Activated naive CD4-positive, alpha-beta T cell treated with anti-CD3 and anti-CD28 coated beads, Interleukin-2, amount 50 U/mL, for 72 hours (primary cell): ENCODE data around the gene PCBP3. TPM values are rescaled to one million over a fixed set of nuclear protein-coding genes. Genes with fewer than 3 reads are reported as not detected.
A peak's percentile ranks its signal among the peaks of the same experiment; 100 is the strongest.
"Not testable (repeated sequence)": the region's sequence is repeated elsewhere in the genome, so short reads cannot be mapped to it uniquely, and the experiment has no call there.

ENCODE experiments used
- ATAC-seq, 2 donors: fragments of 150-1000 bp; cut with Tn5 transposase; 2 replicates each; pipeline ENCODE4 v1.10.0; 2021; ENCODE audit warnings: mild to moderate bottlenecking in 2 of 2, moderate library complexity in 2 of 2
- DNase-seq, 2 donors: peaks; one replicate each; pipeline ENCODE4 v3.0.0; 2021 to 2022; ENCODE audit warnings: low spot score in 2 of 2
- H3K27ac Mint-ChIP-seq, 2 donors: one replicate each; pipeline ENCODE4 v1.8.0; 2022; ENCODE audit warnings: mild to moderate bottlenecking in 2 of 2, mixed read lengths in 2 of 2
- H3K36me3 Mint-ChIP-seq, 2 donors: one replicate each; pipeline ENCODE4 v1.8.0; 2022; ENCODE audit warnings: mixed read lengths in 2 of 2
- H3K9me3 Mint-ChIP-seq, 2 donors: one replicate each; pipeline ENCODE4 v1.8.0; 2022; ENCODE audit warnings: mixed read lengths in 2 of 2
- total RNA-seq, 2 donors: library from RNA; stranded (reverse); gene quantifications; one replicate each; pipeline ENCODE4 v1.2.3, GENCODE V29; 2022

Gene PCBP3
- total RNA-seq, 2 donors from 2014 or later, result 19.7 to 26.3 TPM

DNA sequence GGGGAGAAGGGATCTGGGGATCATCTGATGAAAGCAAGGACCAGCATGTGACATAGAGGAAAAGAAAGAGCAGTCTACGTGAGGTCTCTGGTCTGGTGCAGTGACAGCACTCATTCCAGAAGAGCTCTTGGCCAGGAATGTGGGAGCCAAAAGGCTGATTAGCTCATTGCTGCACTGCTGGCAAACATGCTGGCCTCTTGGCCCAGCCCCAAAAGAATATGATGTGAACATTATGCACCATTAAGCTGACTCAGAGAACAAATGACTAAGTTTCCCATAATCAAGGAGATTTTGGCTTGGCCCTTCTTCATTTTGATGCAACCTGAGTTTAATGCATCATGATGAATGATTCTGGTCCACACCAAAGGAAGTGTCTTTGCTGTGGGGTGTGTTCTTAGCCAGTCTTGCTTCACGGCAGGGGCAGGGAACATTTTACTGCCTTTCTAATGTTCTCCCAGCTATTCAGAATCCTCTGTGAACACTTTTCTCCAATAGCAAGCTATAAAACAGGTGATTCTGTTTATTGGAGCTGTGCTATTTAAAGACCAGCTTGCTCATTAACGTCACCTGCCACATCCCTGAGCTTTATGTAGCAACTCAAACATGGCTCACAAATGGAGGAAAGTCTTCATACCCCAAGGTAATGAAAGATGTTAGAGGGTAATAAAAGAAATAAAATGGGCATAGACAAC lies 55.1 kb downstream of the PCBP3 start:
- Mint-ChIP-seq H3K27ac (peak overlapping the region; percentile 58 to 69), H3K9me3 (peaks cover 5 to 15% of the 10 kb centered on the region in 2 donors), H3K36me3 (peaks cover 0 to 31% of the 10 kb centered on the region in 2 donors)
- peak; percentile 70 to 84 for ATAC-seq
- peak in 1 of 2 donors; percentile 15 for DNase-seq

DNA sequence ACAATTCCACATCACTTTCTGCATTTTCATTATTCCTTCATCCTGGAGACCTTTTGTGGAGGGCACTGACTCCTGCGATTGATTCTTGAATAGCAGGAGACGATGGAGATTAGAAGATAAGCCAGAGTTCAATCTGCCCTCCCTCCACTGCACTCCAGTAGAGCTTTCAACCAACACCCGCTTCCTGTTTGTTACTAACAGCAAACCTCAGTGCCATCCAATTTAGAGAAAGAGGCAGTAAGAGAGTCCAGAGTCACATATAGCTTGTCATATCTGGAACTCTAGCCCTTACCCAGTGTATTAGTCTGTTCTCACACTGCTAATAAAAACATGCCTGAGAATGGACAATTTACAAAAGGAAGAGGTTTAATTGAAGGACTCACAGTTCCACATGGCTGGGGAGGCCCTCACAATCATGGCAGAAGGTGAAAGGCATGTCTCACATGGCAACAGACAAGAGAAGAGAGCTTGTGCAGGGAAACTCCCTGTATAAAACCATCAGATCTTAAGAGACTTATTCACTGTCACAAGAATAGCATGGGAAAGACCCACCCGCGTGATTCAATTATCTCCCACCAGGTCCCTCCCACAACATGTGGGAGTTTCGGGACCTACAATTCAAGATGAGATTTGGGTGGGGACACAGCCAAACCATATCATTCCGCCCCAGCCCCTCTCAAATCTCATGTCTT lies 55.9 kb downstream of the PCBP3 start:
- DNase-seq (no peak), ATAC-seq (peak; percentile 62 to 71)
- Mint-ChIP-seq H3K27ac (peak overlapping the region; percentile 58 to 75), H3K9me3 (peaks cover 5 to 15% of the 10 kb centered on the region in 2 donors), H3K36me3 (peaks cover 0 to 31% of the 10 kb centered on the region in 2 donors)

- DNase-seq (no peak), ATAC-seq (peak in 1 of 2 donors; percentile 48)
- H3K27ac Mint-ChIP-seq, result peak overlapping the region; percentile 58 to 69
- peaks cover 5 to 15% of the 10 kb centered on the region in 2 donors for H3K9me3 Mint-ChIP-seq
- H3K36me3 Mint-ChIP-seq, result peaks cover 0 to 31% of the 10 kb centered on the region in 2 donors
These were observed 56.4 kb downstream of the PCBP3 start for GRCh38 chr21:45699966-45700365.

DNA sequence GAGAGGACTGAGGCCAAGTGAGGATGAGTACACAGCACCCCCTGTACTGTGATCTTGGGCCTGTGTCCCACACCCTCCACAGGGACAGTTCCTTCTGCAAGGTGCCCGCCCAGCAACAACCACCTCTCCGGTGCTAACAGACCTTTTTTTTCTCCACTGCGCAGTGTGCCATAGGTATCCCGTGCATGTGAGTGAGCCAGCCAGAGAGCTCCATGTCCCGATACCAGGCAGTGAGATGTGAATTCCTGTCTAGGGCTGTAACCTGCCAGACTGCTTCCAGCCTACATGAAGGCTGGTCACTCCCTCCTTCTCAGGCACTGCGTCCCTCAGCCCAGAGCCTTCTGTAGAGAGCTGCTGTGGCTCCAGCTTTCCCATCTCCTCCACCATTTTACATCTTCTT lies 56.9 kb downstream of the PCBP3 start:
- ATAC-seq (no peak), DNase-seq (no peak)
- Mint-ChIP-seq H3K9me3 (peaks cover 5 to 15% of the 10 kb centered on the region in 2 donors), H3K27ac (peak overlapping the region in 1 of 2 donors; percentile 58), H3K36me3 (peaks cover 0 to 31% of the 10 kb centered on the region in 2 donors)

- ATAC-seq, result no peak
- Mint-ChIP-seq H3K36me3 (peaks cover 0 to 18% of the 10 kb centered on the region in 2 donors), H3K27ac (peak overlapping the region in 1 of 2 donors; percentile 2), H3K9me3 (peaks cover 0 to 4% of the 10 kb centered on the region in 2 donors)
- DNase-seq, result no peak
These were observed 61.0 kb downstream of the PCBP3 start for GRCh38 chr21:45704311-45705108.

- Mint-ChIP-seq H3K27ac (no peak overlapping the region), H3K9me3 (peaks cover 0 to 5% of the 10 kb centered on the region in 2 donors), H3K36me3 (peaks cover 0 to 6% of the 10 kb centered on the region in 2 donors)
- ATAC-seq (no peak), DNase-seq (no peak)
These were observed 62.8 kb downstream of the PCBP3 start for GRCh38 chr21:45706299-45706698.

- DNase-seq, result no peak
- peak; percentile 28 to 49 for ATAC-seq
- H3K9me3 Mint-ChIP-seq, result peaks cover 3 to 15% of the 10 kb centered on the region in 2 donors
- peaks cover 12 to 22% of the 10 kb centered on the region in 2 donors for H3K36me3 Mint-ChIP-seq
- peak overlapping the region in 1 of 2 donors; percentile 10 for H3K27ac Mint-ChIP-seq
These were observed 65.6 kb downstream of the PCBP3 start for GRCh38 chr21:45709173-45709572.

- H3K9me3 Mint-ChIP-seq, result peaks cover 3 to 15% of the 10 kb centered on the region in 2 donors
- peak overlapping the region in 1 of 2 donors; percentile 10 for H3K27ac Mint-ChIP-seq
- ATAC-seq (no peak), DNase-seq (no peak)
- peaks cover 12 to 23% of the 10 kb centered on the region in 2 donors for H3K36me3 Mint-ChIP-seq
These were observed 66.3 kb downstream of the PCBP3 start for GRCh38 chr21:45709696-45710268.

- H3K27ac Mint-ChIP-seq, result peak overlapping the region in 1 of 2 donors; percentile 10
- H3K9me3 Mint-ChIP-seq, result peaks cover 3 to 15% of the 10 kb centered on the region in 2 donors
These were observed 66.8 kb downstream of the PCBP3 start for GRCh38 chr21:45710306-45710705.

DNA sequence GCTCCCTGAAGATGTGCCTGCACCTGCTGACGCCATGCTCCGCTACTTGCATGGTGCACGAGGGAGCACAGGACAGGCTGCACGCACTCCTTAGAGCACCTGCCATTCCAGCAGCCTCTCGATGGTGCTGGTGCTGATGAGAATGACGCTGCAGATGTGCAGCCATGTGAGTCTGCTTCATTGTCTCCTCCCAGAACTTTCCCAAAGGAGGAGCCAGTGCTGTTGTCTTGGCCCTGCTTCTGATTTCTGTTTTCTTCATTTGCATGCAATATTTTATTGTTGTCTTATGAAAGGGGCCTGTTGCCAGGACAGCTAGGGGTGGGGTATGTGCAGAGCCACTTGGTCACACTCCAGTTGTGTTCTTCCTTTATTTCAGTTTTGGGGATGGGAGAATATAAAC lies 70.1 kb downstream of the PCBP3 start:
- ATAC-seq (no peak), DNase-seq (no peak)
- peaks cover 12 to 23% of the 10 kb centered on the region in 2 donors for H3K36me3 Mint-ChIP-seq
- H3K9me3 Mint-ChIP-seq, result peaks cover 3 to 15% of the 10 kb centered on the region in 2 donors
- no peak overlapping the region for H3K27ac Mint-ChIP-seq

More at GRCh38 chr21:45710306-45710705, 66.8 kb downstream of the PCBP3 start:
- not testable (repeated sequence) for ATAC-seq, DNase-seq
- H3K36me3 Mint-ChIP-seq, result peaks cover 12 to 23% of the 10 kb centered on the region in 2 donors

- peaks cover 3 to 14% of the 10 kb centered on the region in 2 donors for H3K9me3 Mint-ChIP-seq
- peaks cover 12 to 21% of the 10 kb centered on the region in 2 donors for H3K36me3 Mint-ChIP-seq
- DNase-seq (no peak), ATAC-seq (no peak)
- no peak overlapping the region for H3K27ac Mint-ChIP-seq
These were observed 71.9 kb downstream of the PCBP3 start for GRCh38 chr21:45715441-45715840.

GRCh38 chr21:45718413-45718812 lies 74.9 kb downstream of the PCBP3 start:
- Mint-ChIP-seq H3K9me3 (peaks cover 0 to 5% of the 10 kb centered on the region in 2 donors), H3K27ac (no peak overlapping the region), H3K36me3 (peaks cover 3 to 7% of the 10 kb centered on the region in 2 donors)
- ATAC-seq (no peak), DNase-seq (no peak)

DNA sequence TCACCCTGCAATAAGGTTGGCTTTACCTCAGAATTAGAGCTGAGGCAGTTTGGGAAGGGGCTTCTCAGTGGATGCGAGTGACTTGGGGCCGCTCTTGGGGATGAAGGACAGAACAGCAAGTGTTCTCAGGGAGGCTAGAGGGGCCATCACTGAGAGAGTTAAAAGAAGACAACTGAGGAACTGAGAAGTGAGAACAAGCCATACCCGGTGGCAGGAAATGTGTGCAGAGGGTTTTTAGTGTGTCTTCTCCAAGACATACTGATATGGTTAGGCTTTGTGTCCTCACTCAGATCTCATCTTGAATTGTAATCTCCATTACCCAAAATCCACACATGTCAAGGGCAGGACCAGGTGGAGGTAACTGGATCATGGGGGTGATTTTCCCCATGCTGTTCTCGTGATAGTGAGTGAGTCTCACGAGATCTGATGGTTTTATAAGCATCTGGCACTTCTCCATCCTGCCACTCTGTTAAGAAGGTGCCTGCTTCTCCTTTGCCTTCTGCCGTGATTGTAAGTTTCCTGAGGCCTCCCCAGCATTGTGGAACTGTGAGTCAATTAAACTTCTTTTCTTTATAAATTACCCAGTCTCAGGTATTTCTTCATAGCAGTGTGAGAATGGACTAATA lies 75.8 kb downstream of the PCBP3 start:
- peaks cover 0 to under 1% of the 10 kb centered on the region in 2 donors for H3K36me3 Mint-ChIP-seq
- H3K9me3 Mint-ChIP-seq, result no peaks in the 10 kb centered on the region
- DNase-seq, result no peak
- ATAC-seq, result no peak
- H3K27ac Mint-ChIP-seq, result peak overlapping the region in 1 of 2 donors; percentile 59

- H3K27ac Mint-ChIP-seq, H3K36me3 Mint-ChIP-seq, H3K9me3 Mint-ChIP-seq, DNase-seq, ATAC-seq: not testable (repeated sequence)
These were observed 76.7 kb downstream of the PCBP3 start for GRCh38 chr21:45720204-45720603.

- Mint-ChIP-seq H3K9me3 (no peaks in the 10 kb centered on the region), H3K27ac (no peak overlapping the region), H3K36me3 (no peaks in the 10 kb centered on the region)
- ATAC-seq, result no peak
- DNase-seq, result no peak
These were observed 78.1 kb downstream of the PCBP3 start for GRCh38 chr21:45721671-45722070.
